Thyroid gland (tissue), 4 donors: ENCODE results near the gene MUC22. TPM values are rescaled to one million over a fixed set of nuclear protein-coding genes. Genes with fewer than 3 reads are reported as not detected.

Experiments used
- DNase-seq, 2 donors: peaks; one replicate each; pipeline ENCODE4 v3.0.0-alpha.2; 2019
- H3K27ac ChIP-seq, 3 donors: fragments of 200-600 bp; sonication (generic); 1 replicate in 2 of 3; 2 replicates in 1 of 3; pipeline ENCODE4 v1.5.1; 2016 to 2019; ENCODE audit warnings: mild to moderate bottlenecking in 1 of 3, moderate library complexity in 1 of 3
- H3K27me3 ChIP-seq: fragments of 200-600 bp; sonication (generic); one replicate; pipeline ENCODE4 v1.5.1; 2019
- H3K36me3 ChIP-seq, 2 donors: fragments of 200-600 bp; sonication (generic); one replicate each; pipeline ENCODE4 v1.5.1; 2016 to 2019
- H3K4me1 ChIP-seq, 2 donors: fragments of 200-600 bp; sonication (generic); one replicate each; pipeline ENCODE4 v1.5.1; 2017 to 2019
- H3K4me3 ChIP-seq, 3 donors: fragments of 200-600 bp; sonication (generic); replicated peaks in 1 of 3; 1 replicate in 2 of 3; 2 replicates in 1 of 3; pipeline ENCODE4 v1.5.1; 2016; ENCODE audit warnings: mild to moderate bottlenecking in 1 of 3
- H3K9me3 ChIP-seq: fragments of 200-600 bp; sonication (generic); one replicate; pipeline ENCODE4 v1.5.1; 2017
- POLR2A ChIP-seq, 2 donors: fragments of 450-650 bp; IDR thresholded peaks; one replicate each; pipeline ENCODE4 v1.6.1; 2017; ENCODE audit warnings: antibody characterized with exemption in 2 of 2, mild to moderate bottlenecking in 2 of 2, moderate library complexity in 1 of 2
- WGBS, 2 donors: methylation state at CpG; one replicate each; pipeline ENCODE4 v1.1.5; 2017; 5-methylcytosine and 5-hydroxymethylcytosine counted together
- intact Hi-C: fragments of 100-400 bp; cut with DNase I; formaldehyde crosslinking; loops from one replicate; pipeline ENCODE4 v1.15.1; 2023
- total RNA-seq, 4 donors: library from RNA; depleted of rRNA; stranded (reverse); fragments of >200 nt; gene quantifications; one replicate each; pipeline ENCODE4 v1.2.3, GENCODE V29; 2016
- TF ChIP-seq, protein P1 (sequence below), 6 experiments: fragments of 200-600 bp in 3 of 6; fragments of 450-650 bp in 3 of 6; sonication (generic) in 3 of 6; IDR thresholded peaks; one replicate each; pipeline ENCODE4 v1.5.1; 2016 to 2019; ENCODE audit warnings: antibody characterized with exemption in 6 of 6, mild to moderate bottlenecking in 2 of 6, inconsistent platforms in 1 of 6, moderate library complexity in 1 of 6

Gene MUC22
- total RNA-seq, 4 donors from 2014 or later, result not detected

DNA sequence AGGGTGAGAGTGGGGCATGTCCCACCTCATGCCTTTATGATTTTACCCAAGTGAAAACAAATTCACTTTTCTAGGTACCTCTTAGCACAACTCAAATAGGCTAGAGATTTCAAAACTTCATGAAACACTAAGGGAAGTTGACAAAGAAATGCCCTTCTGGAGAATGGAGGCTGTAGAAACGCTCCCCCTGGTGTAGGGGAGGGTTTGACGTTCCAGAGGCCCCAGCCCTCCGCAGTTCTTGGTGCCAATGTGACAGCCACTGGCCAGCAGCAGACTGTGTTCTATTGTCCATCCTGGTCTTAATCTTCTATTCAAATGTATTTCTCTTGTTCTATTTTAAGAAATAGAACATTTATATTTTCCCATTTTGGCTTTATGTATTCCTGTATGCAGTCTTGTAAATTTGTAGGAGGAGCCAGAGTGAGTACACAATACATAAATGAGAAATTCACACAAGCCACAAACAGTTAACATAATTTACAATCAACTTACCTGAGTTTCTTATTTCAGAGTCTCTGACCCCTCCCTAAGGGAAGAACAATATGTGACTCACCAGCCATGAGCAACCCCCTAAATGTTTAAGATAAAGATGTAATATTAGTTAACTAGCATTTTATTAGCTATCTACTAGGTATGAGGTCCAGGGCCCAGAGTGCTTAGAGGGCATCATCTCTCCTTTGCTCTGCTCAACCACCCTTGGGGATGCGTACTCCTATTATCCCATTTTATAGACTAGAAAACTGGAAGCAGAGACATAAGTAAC is 35.6 kb upstream of the MUC22 start:
- no peaks in the 10 kb centered on the region for H3K9me3 ChIP-seq
- 76 to 79% methylated on average over 4 of the region's 4 CpGs for WGBS, 2 donors
- H3K27me3 ChIP-seq, result no peaks in the 10 kb centered on the region
- H3K4me1 ChIP-seq, result no peaks in the 10 kb centered on the region
- DNase-seq, result no peak
- intact Hi-C loops, result no loop called here
- no peak overlapping the region for H3K4me3 ChIP-seq
- H3K27ac ChIP-seq, result no peak overlapping the region
- no peaks in the 10 kb centered on the region for H3K36me3 ChIP-seq
- no peak for TF ChIP-seq POLR2A (IDR thresholded peaks at IDR 0.05)
- TF ChIP-seq, protein P1, sequence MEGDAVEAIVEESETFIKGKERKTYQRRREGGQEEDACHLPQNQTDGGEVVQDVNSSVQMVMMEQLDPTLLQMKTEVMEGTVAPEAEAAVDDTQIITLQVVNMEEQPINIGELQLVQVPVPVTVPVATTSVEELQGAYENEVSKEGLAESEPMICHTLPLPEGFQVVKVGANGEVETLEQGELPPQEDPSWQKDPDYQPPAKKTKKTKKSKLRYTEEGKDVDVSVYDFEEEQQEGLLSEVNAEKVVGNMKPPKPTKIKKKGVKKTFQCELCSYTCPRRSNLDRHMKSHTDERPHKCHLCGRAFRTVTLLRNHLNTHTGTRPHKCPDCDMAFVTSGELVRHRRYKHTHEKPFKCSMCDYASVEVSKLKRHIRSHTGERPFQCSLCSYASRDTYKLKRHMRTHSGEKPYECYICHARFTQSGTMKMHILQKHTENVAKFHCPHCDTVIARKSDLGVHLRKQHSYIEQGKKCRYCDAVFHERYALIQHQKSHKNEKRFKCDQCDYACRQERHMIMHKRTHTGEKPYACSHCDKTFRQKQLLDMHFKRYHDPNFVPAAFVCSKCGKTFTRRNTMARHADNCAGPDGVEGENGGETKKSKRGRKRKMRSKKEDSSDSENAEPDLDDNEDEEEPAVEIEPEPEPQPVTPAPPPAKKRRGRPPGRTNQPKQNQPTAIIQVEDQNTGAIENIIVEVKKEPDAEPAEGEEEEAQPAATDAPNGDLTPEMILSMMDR (IDR thresholded peaks at IDR 0.05), result no peak

DNA sequence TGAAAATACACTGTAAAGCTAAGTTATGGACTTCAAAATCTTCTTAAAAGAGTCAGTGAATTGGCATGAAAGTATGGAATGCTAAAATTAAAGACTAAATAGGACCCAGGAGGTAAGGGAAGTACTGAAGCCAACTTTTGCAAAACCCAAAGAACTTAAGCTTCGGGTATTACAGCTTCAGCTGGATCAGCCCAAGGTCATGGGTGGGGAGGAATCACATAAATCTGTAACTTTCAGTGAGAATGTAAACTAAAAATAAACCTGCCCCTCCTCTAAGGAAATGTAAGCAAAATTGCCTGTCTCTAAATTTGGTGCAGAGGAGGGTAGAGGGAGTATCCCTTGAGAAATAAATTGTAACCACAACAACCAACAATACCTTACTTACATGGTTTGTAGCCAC is 31.1 kb upstream of the MUC22 start:
- 60 to 74% methylated on average over 1 of the region's 1 CpG for WGBS, 2 donors
- H3K4me1 ChIP-seq, result peaks cover 0 to 6% of the 10 kb centered on the region in 2 donors
- intact Hi-C loops, result no loop called here
- H3K4me3 ChIP-seq, result no peak overlapping the region
- no peak overlapping the region for H3K27ac ChIP-seq
- TF ChIP-seq POLR2A (IDR thresholded peaks at IDR 0.05), result no peak
- TF ChIP-seq, protein P1 (IDR thresholded peaks at IDR 0.05), result no peak
- DNase-seq, result no peak
- no peaks in the 10 kb centered on the region for H3K9me3 ChIP-seq
- no peaks in the 10 kb centered on the region for H3K27me3 ChIP-seq
- no peaks in the 10 kb centered on the region for H3K36me3 ChIP-seq

DNA sequence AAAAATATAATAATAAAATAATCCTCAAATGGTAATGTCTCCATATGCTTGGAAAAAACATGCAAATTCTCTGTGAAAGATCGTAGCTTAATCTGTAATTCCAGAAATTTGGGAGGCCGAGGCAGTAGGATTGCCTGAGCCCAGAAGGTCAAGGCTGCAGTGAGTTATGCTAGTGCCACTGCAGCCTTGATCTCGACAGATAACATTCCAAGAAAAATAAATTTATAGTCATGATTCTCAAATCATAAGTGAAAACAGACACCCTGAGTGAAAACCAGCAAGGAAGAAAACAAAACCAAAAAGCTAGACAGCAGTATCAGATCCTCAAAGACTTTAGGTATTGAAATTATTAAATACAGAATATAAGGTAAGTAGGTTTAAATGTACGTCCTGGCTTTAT is 30.6 kb upstream of the MUC22 start:
- TF ChIP-seq POLR2A (IDR thresholded peaks at IDR 0.05), result no peak
- TF ChIP-seq, protein P1 (IDR thresholded peaks at IDR 0.05), result no peak
- 77 to 78% methylated on average over 4 of the region's 4 CpGs for WGBS, 2 donors
- H3K27me3 ChIP-seq, result no peaks in the 10 kb centered on the region
- DNase-seq, result no peak
- intact Hi-C loops, result no loop called here
- no peaks in the 10 kb centered on the region for H3K9me3 ChIP-seq
- H3K36me3 ChIP-seq, result no peaks in the 10 kb centered on the region
- no peak overlapping the region for H3K27ac ChIP-seq
- H3K4me1 ChIP-seq, result peaks cover 0 to 6% of the 10 kb centered on the region in 2 donors
- H3K4me3 ChIP-seq, result no peak overlapping the region

DNA sequence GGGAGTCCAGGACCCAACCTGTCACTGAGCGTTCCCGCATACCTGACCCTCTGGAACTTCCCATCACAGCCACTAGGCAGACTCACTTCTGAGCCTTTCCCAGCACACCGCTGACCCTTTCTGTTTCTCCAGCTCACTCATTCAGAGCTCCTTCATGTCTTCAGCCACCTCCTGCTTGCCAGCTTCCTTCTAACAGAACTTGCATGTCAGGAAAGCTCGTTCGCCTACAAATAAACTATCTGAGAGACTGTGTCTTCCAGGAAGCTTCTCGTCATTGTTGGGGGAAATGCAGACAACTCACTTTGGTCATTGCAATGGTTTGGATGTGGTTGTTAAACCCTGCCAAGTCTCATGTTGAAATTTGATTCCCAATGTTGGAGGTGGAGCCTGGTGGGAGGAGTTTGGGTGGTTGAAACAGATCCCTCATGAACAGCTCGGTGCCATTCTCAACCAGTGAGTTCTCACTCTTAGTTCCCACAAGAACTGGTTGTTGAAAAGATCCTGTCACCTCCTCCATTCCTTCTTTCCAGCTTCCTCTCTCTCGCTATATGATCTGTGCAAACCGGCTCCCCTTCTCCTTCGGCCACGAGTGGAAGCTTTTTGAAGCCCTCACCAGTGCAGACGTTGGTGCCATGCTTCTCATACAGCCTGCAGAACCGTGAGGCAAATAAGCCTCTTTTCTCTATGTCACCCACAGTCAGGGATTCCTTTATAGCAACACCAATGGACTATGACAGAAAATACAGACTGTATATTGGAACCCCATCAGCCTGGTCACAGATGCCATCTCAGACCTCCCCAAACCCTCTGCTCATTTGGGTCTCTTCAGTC is 28.1 kb upstream of the MUC22 start:
- H3K4me3 ChIP-seq, result no peak overlapping the region
- WGBS, 2 donors, result 8 to 9% methylated on average over 13 of the region's 13 CpGs
- no peaks in the 10 kb centered on the region for H3K9me3 ChIP-seq
- H3K27me3 ChIP-seq, result no peaks in the 10 kb centered on the region
- H3K36me3 ChIP-seq, result no peaks in the 10 kb centered on the region
- peak in 1 of 2 donors; percentile 48 for TF ChIP-seq POLR2A (IDR thresholded peaks at IDR 0.05)
- TF ChIP-seq, protein P1 (IDR thresholded peaks at IDR 0.05), result peak in 3 of 6 experiments; percentile 38 to 40 (median 40)
- intact Hi-C loops, result no loop called here
- peaks cover 0 to 6% of the 10 kb centered on the region in 2 donors for H3K4me1 ChIP-seq
- DNase-seq, result peak; percentile 61 to 73
- peak overlapping the region in 2 of 3 donors; percentile 2 to 15 for H3K27ac ChIP-seq

DNA sequence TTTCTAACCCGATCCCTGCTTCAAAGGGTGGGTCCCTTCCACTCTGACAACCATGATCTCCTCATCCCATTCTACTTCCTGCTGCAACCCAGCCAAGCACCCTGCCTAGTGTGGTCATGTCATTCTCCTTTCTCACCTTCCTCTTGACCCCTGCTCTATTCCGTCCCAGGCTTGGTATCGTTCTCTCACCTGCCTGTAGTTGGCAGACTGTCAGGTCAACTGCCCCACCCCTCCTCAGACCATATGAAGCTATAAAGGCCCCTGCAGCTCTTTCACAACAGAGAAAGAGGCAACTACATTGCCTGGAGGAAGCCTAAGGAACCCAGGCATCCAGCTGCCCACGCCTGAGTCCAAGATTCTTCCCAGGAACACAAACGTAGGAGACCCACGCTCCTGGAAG is 26.8 kb upstream of the MUC22 start, which contains the start of gene MUC21:
MUC21 (plus strand) TSS at position 280 of the 400 bp plus-strand sequence. CDS start 241 bp downstream, outside the sequence.
- Histone ChIP-seq H3K9me3 (no peaks in the 10 kb centered on the region), H3K27ac (no peak within 1 kb of the TSS), H3K27me3 (no peaks in the 10 kb centered on the region), H3K36me3 (no peaks in the 10 kb centered on the region), H3K4me1 (peaks cover 0 to 6% of the 10 kb centered on the region in 2 donors), H3K4me3 (no peak within 1 kb of the TSS)
- TF ChIP-seq POLR2A (IDR thresholded peaks at IDR 0.05), result no peak
- intact Hi-C loops, result no loop called here
- WGBS, 2 donors, result 81% methylated on average over 6 of the region's 6 CpGs
- DNase-seq, result no peak
